Activated T-cell treated with anti-CD3 and anti-CD28 coated beads for 48 hours (primary cell): ENCODE results near the gene PLEKHB1.

Experiments used
- DNase-seq: peaks from one replicate; pipeline ENCODE4 v3.0.0-alpha.2; 2020; ENCODE audit warnings: low read depth

PLEKHB1 gene

GRCh38 chr11:73680687-73681086 is 34.3 kb downstream of the PLEKHB1 start:
- DNase-seq = no peak

DNA sequence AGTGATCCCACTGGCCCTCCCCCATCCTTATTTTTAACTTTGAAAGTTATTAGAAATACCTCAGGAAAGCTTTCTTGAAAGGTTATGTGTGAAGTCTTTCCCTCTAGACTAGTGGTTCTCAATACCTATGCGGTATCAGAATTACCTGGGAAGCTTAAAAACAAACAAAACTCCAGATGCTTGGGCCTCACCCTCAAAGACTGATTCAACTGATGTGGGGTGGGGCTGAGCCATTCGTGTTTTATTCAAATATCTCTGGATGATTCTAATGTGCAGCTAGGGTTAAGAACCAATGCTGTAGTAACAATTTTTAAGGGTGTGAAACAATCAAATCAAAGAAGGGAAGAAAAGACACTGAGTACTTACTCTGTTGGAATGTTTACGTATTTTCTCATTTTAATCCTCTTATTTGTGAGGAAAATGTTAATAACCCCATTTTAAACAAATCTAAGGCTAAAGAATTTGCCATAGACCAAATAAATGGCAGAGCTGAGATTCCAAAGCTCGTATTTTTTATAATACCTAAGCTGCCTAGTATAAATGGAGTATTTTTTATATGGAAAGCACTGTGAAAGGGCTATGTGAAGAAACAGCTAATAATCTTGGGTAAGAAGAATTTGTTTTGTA is 47.6 kb downstream of the PLEKHB1 start:
- DNase-seq = no peak

DNA sequence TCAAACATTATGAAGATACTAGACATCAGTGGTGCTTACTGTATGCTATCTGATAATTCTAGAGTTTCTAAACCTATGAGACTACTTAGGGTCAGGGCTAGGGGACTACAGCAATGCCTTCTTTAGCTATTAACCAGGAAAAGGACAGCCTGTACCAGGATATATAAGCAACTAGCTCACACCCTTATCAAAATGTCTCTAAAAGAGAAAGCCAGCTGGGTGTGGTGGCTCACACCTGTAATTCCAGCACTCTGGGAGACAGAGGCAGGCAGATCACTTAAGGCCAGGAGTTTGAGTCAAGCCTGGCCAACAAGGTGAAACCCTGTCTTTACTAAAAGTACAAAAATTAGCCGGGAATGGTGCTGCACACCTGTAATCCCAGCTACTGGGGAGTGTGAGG is 58.7 kb downstream of the PLEKHB1 start:
- DNase-seq = no peak

DNA sequence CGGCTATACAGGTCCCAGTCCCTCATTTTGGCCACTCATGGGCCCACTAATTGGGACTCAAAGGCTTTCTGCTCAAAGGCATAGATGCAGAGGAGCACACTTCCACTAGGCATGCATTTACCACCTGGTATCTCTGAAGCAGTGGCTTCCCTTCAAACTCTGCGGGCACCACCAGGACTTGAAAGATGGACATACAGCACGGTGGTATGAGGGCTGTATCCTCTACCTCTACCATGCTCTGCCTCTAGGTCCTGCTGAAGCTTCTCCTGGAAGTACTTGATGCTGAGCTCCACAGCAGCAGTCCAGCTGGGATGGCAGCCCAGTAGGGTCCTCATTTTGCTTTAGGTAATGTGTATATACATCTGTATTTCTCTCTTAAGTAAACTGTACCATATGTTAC is 64.6 kb downstream of the PLEKHB1 start:
- DNase-seq = no peak
